ENCODE data around the gene MYO1E. TPM values are rescaled to one million over a fixed set of nuclear protein-coding genes. Genes with fewer than 3 reads are reported as not detected.

Gene MYO1E
- total RNA-seq, 1 experiment from 2014 or later, result 83.6 TPM

GRCh38 chr15:59194639-59195325 lies 177.9 kb downstream of the MYO1E start (continued):
- TF ChIP-seq ZNF532 (CRISPR knock-in tag; IDR thresholded peaks at IDR 0.05; ENCODE audit: borderline replicate concordance) (no peak), GTF2I (CRISPR knock-in tag; conservative IDR thresholded peaks at IDR 0.05) (no peak), STAT6 (CRISPR knock-in tag; conservative IDR thresholded peaks at IDR 0.05; ENCODE audit: low read depth) (no peak)

- H3K4me3 Mint-ChIP-seq, result no peak overlapping the region
- TF ChIP-seq ATF1 (CRISPR knock-in tag; IDR thresholded peaks at IDR 0.05), result no peak
- no peak for TF ChIP-seq USF2 (CRISPR knock-in tag; IDR thresholded peaks at IDR 0.05)
- TF ChIP-seq ZMAT4 (CRISPR knock-in tag; IDR thresholded peaks at IDR 0.05), result no peak
- TF ChIP-seq E2F5 (CRISPR knock-in tag; IDR thresholded peaks at IDR 0.05), result no peak
- TF ChIP-seq ATF2 (CRISPR knock-in tag; IDR thresholded peaks at IDR 0.05; ENCODE audit: borderline replicate concordance, low read depth), result no peak
- no peak for TF ChIP-seq MAX (CRISPR knock-in tag; IDR thresholded peaks at IDR 0.05)
- TF ChIP-seq FOXP4 (CRISPR knock-in tag; IDR thresholded peaks at IDR 0.05), result no peak
- no peak for TF ChIP-seq HMGXB4 (CRISPR knock-in tag; IDR thresholded peaks at IDR 0.05)
- TF ChIP-seq ZNF512 (CRISPR knock-in tag; IDR thresholded peaks at IDR 0.05; ENCODE audit: borderline replicate concordance), result no peak
- no peak for TF ChIP-seq NR1H2 (CRISPR knock-in tag; IDR thresholded peaks at IDR 0.05)
- TF ChIP-seq ZNF671 (CRISPR knock-in tag; IDR thresholded peaks at IDR 0.05), result no peak
- TF ChIP-seq ZNF138 (CRISPR knock-in tag; conservative IDR thresholded peaks at IDR 0.05), result no peak
- no peak for TF ChIP-seq ZNF423 (CRISPR knock-in tag; IDR thresholded peaks at IDR 0.05)
- no peak for TF ChIP-seq NR3C1 (CRISPR knock-in tag; conservative IDR thresholded peaks at IDR 0.05; ENCODE audit: low read depth)
- peaks cover 10% of the 10 kb centered on the region for H3K9me3 Mint-ChIP-seq
- ATAC-seq, result no peak
- no peaks in the 10 kb centered on the region for H3K4me1 Mint-ChIP-seq
- POLR2A ChIA-PET, result interaction anchor here (1.3 kb wide), 1 partner anchor 8 kb away, joined by 7 read pairs; no protein-coding TSS in a partner anchor
- H3K27ac Mint-ChIP-seq, result no peak overlapping the region
- peaks cover 62% of the 10 kb centered on the region for H3K36me3 Mint-ChIP-seq
- CTCF ChIA-PET, result no interaction called here
- no peak for DNase-seq (ENCODE audit: low spot score)
- H3K27me3 Mint-ChIP-seq (ENCODE audit: low read depth), result no peaks in the 10 kb centered on the region
Measured at GRCh38 chr15:59191855-59192237, 180.8 kb downstream of the MYO1E start.
